GM12892 (cell line): Measurements from ENCODE around the gene RBMX.
"Not testable (repeated sequence)": the region's sequence is repeated elsewhere in the genome, so short reads cannot be mapped to it uniquely, and the experiment has no call there.

Experiments
- POLR2A ChIP-seq: IDR thresholded peaks from 2 replicates; pipeline ENCODE4 v1.6.1; 2011; ENCODE audit warnings: low read depth, low read length, control low read depth
- POLR2AphosphoS5 ChIP-seq: IDR thresholded peaks from 2 replicates; pipeline ENCODE4 v1.6.1; 2011; ENCODE audit warnings: low read depth, low read length, control low read depth
- TAF1 ChIP-seq: IDR thresholded peaks from 2 replicates; pipeline ENCODE4 v1.6.1; 2011; ENCODE audit warnings: low read depth, mild to moderate bottlenecking, control low read depth, low read length, borderline replicate concordance

GRCh38 chrX:136874114-136874513 lies 6.4 kb downstream of the RBMX start:
- TF ChIP-seq POLR2AphosphoS5, POLR2A, TAF1: not testable (repeated sequence)
